Transverse colon (tissue), 3 donors: ENCODE data around the gene GGA1.

Experiments used
- POLR2A ChIP-seq: fragments of 450-650 bp; IDR thresholded peaks from one replicate; pipeline ENCODE4 v1.6.1; 2016; ENCODE audit warnings: antibody characterized with exemption, mild to moderate bottlenecking, moderate library complexity
- TF ChIP-seq, protein P1 (sequence below), 5 experiments: fragments of 200-600 bp in 3 of 5; fragments of 450-650 bp in 2 of 5; sonication (generic) in 3 of 5; IDR thresholded peaks; 1 replicate in 2 of 5; 2 replicates in 3 of 5; pipeline ENCODE4 v1.5.1; 2016 to 2017; ENCODE audit warnings: antibody characterized with exemption in 5 of 5, inconsistent platforms in 3 of 5, mild to moderate bottlenecking in 2 of 5, moderate library complexity in 1 of 5

DNA sequence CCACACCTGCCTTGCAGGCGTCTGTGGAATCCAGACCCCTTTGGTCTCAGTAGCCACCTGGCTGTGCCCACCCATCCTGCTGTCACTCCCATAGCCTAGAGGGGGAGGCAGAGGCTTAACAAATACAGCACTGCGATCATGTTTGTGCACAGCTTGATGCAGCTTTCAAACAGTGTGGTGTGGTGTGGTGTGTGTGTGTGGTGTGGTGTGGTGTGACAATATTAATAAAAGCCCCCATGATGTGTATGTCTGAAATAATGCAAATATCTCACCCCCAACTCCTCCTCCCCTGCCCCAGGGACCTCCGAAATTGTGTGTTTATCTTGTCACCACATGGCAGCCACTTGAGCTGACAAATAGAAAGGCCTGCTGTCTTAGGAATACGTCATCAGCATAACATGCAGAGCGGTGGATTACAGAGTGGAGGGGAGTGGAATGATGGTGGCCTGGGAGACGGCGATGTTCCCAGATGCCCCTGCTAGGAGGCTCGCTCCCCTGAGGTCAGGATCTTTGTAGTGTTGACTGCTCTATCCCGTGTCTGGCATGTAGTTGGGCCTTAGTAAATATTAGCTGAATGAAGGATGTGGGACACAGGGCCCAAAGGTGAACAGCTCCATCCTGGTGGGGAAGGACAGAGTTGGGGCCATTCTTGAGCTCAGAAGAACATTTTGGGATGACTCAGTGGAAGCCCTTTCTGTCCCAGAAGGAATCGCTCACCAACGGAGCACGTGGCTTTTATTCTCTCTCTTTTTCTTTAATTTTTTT is 52.7 kb downstream of the GGA1 start:
- no peak for TF ChIP-seq POLR2A
- TF ChIP-seq, protein P1, sequence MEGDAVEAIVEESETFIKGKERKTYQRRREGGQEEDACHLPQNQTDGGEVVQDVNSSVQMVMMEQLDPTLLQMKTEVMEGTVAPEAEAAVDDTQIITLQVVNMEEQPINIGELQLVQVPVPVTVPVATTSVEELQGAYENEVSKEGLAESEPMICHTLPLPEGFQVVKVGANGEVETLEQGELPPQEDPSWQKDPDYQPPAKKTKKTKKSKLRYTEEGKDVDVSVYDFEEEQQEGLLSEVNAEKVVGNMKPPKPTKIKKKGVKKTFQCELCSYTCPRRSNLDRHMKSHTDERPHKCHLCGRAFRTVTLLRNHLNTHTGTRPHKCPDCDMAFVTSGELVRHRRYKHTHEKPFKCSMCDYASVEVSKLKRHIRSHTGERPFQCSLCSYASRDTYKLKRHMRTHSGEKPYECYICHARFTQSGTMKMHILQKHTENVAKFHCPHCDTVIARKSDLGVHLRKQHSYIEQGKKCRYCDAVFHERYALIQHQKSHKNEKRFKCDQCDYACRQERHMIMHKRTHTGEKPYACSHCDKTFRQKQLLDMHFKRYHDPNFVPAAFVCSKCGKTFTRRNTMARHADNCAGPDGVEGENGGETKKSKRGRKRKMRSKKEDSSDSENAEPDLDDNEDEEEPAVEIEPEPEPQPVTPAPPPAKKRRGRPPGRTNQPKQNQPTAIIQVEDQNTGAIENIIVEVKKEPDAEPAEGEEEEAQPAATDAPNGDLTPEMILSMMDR (IDR thresholded peaks at IDR 0.05): peak in 3 of 5 experiments; percentile 20 to 28 (median 27)
